ENCODE measurements around the gene HAP1.

HAP1 gene

DNA sequence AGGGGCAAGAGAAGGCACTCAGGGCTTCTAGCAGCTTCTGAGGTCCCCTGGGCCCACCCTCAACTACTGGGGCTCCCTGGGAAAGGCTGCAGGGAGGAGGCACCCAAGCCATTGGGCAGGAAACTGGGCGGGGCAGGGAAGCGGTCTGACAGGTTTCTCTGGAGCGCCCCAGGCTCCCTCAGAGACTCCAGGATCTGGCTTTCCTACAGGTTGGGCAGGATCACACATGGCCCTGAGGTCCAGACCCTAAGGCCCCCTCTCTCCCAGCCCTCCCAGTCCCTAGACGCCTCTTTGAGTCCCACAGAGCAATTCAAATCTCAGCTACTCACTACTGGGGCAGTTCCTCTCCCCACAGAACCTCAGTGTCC, 37.8 kb upstream of the HAP1 start:
- DNase-seq (ENCODE audit: low read depth) = no peak
- no peak overlapping the region for H3K4me3 ChIP-seq (ENCODE audit: low read depth, low read length)
- TF ChIP-seq POLR2A (IDR thresholded peaks at IDR 0.05; ENCODE audit: extremely low read depth, insufficient read length) (no peak), MYC (IDR thresholded peaks at IDR 0.05; ENCODE audit: low read depth, low read length) (no peak), CTCF (IDR thresholded peaks at IDR 0.05; ENCODE audit: low read depth, low read length) (no peak)
- TF ChIP-seq, protein P1, sequence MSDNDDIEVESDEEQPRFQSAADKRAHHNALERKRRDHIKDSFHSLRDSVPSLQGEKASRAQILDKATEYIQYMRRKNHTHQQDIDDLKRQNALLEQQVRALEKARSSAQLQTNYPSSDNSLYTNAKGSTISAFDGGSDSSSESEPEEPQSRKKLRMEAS (IDR thresholded peaks at IDR 0.05; ENCODE audit: low read depth, low read length) = no peak

- TF ChIP-seq POLR2A (IDR thresholded peaks at IDR 0.05; ENCODE audit: extremely low read depth, insufficient read length) = no peak
- TF ChIP-seq, protein P1 (IDR thresholded peaks at IDR 0.05; ENCODE audit: low read depth, low read length) = no peak
- TF ChIP-seq MYC (IDR thresholded peaks at IDR 0.05; ENCODE audit: low read depth, low read length) = no peak
- no peak for TF ChIP-seq CTCF (IDR thresholded peaks at IDR 0.05; ENCODE audit: low read depth, low read length)
- no peak for DNase-seq (ENCODE audit: low read depth)
- no peak overlapping the region for H3K4me3 ChIP-seq (ENCODE audit: low read depth, low read length)
Measured at GRCh38 chr17:41771389-41772206, 37.2 kb upstream of the HAP1 start.

DNA sequence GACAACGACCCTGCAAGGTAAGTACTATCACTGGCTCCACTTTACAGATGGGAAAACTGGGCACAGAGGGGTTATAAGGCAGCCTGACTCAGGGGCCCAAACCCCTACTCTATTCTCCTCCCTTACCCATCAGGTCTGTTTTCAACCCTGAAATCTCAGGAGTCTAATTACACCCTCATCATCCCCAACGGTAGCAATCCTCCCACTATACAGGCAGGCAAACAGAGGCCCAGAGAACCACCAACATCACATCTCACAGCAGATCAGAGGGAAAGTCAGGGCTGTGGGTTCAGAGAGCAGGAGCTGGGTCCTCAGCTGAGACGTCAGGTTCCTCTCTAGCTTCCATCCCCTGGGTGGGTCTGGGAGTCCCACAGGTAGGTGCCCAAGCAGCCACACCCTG, 35.5 kb upstream of the HAP1 start:
- TF ChIP-seq MYC (IDR thresholded peaks at IDR 0.05; ENCODE audit: low read depth, low read length) (no peak), CTCF (IDR thresholded peaks at IDR 0.05; ENCODE audit: low read depth, low read length) (no peak), POLR2A (IDR thresholded peaks at IDR 0.05; ENCODE audit: extremely low read depth, insufficient read length) (no peak)
- TF ChIP-seq, protein P1 (IDR thresholded peaks at IDR 0.05; ENCODE audit: low read depth, low read length) = no peak
- H3K4me3 ChIP-seq (ENCODE audit: low read depth, low read length) = no peak overlapping the region
- no peak for DNase-seq (ENCODE audit: low read depth)

DNA sequence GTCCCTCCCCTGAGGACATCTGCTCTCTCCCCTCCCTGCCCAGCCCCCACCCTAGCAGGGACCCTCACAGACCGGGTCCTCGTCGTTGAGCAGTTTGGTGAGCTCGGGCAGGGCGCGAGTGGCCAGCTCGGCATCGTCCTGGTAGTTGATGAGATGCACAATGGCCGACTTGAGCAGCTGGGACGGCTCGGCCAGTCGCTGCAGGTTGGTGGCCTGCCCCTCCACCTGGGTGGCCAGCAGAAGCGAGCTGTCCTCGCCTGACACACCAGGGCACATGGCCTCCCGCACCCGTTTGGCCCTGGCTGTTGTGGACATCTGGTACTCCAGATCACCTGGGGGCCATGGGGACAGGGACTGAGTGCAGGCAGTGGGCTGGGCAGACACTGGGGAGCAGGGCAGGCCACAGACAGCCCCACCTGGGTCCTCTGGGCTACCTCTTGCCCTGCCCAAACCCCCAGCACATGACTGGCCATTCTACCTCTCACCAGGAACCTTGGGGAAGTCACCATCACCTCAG, 35.0 kb upstream of the HAP1 start:
- TF ChIP-seq POLR2A (IDR thresholded peaks at IDR 0.05; ENCODE audit: extremely low read depth, insufficient read length) (no peak), CTCF (IDR thresholded peaks at IDR 0.05; ENCODE audit: low read depth, low read length) (no peak), MYC (IDR thresholded peaks at IDR 0.05; ENCODE audit: low read depth, low read length) (no peak)
- TF ChIP-seq, protein P1 (IDR thresholded peaks at IDR 0.05; ENCODE audit: low read depth, low read length) = no peak
- no peak overlapping the region for H3K4me3 ChIP-seq (ENCODE audit: low read depth, low read length)
- DNase-seq (ENCODE audit: low read depth) = no peak

GRCh38 chr17:41768682-41769288, 34.3 kb upstream of the HAP1 start:
- no peak overlapping the region for H3K4me3 ChIP-seq (ENCODE audit: low read depth, low read length)
- no peak for DNase-seq (ENCODE audit: low read depth)
- TF ChIP-seq MYC (IDR thresholded peaks at IDR 0.05; ENCODE audit: low read depth, low read length) = no peak
- no peak for TF ChIP-seq CTCF (IDR thresholded peaks at IDR 0.05; ENCODE audit: low read depth, low read length)
- TF ChIP-seq, protein P1 (IDR thresholded peaks at IDR 0.05; ENCODE audit: low read depth, low read length) = no peak
- no peak for TF ChIP-seq POLR2A (IDR thresholded peaks at IDR 0.05; ENCODE audit: extremely low read depth, insufficient read length)

Measured in NB4 (cell line).